NB4 (cell line): ENCODE measurements around the gene NLGN2.

Experiments
- DNase-seq: peaks from one replicate; pipeline ENCODE4 v3.0.0; 2010; ENCODE audit warnings: low read depth
- H3K4me3 ChIP-seq: one replicate; pipeline ENCODE4 v1.5.1; 2011; ENCODE audit warnings: mild to moderate bottlenecking, low read depth, low read length, moderate library complexity
- CTCF ChIP-seq: IDR thresholded peaks from one replicate; pipeline ENCODE4 v1.5.1; 2012; ENCODE audit warnings: low read depth, low read length
- MAX ChIP-seq: IDR thresholded peaks from 2 replicates; pipeline ENCODE4 v1.6.1; 2011; ENCODE audit warnings: low read depth, low read length
- MYC ChIP-seq: IDR thresholded peaks from 2 replicates; pipeline ENCODE4 v1.6.1; 2011; ENCODE audit warnings: low read depth, low read length
- POLR2A ChIP-seq: IDR thresholded peaks from 2 replicates; pipeline ENCODE4 v1.6.1; 2011; ENCODE audit warnings: mild to moderate bottlenecking; ENCODE audit not compliant: insufficient read length; ENCODE audit errors: extremely low read depth

Gene NLGN2

GRCh38 chr17:7442142-7442541 lies 34.5 kb downstream of the NLGN2 start:
- no peak overlapping the region for H3K4me3 ChIP-seq
- no peak for DNase-seq
- TF ChIP-seq MAX (no peak), CTCF (no peak), POLR2A (no peak), MYC (no peak)

- TF ChIP-seq CTCF, result no peak
- no peak for TF ChIP-seq MYC
- no peak for TF ChIP-seq MAX
- no peak for TF ChIP-seq POLR2A
- H3K4me3 ChIP-seq, result no peak overlapping the region
- DNase-seq, result no peak
Observed at GRCh38 chr17:7443499-7444485, 36.1 kb downstream of the NLGN2 start.

GRCh38 chr17:7444682-7445618 lies 37.3 kb downstream of the NLGN2 start, which contains the start of gene CHRNB1:
Gene CHRNB1 (plus strand): TSS chr17:7445061. CDS start chr17:7445128, 67 bp downstream.
- no peak for DNase-seq
- H3K4me3 ChIP-seq, result no peak within 1 kb of the TSS
- no peak for TF ChIP-seq POLR2A
- TF ChIP-seq MYC, result no peak
- TF ChIP-seq CTCF, result no peak
- TF ChIP-seq MAX, result no peak

GRCh38 chr17:7445619-7445968 lies 37.9 kb downstream of the NLGN2 start:
- H3K4me3 ChIP-seq, result no peak overlapping the region
- no peak for DNase-seq
- TF ChIP-seq MAX (no peak), POLR2A (no peak), CTCF (no peak), MYC (no peak)

GRCh38 chr17:7448461-7448860 lies 40.8 kb downstream of the NLGN2 start:
- no peak overlapping the region for H3K4me3 ChIP-seq
- no peak for DNase-seq
- TF ChIP-seq POLR2A (no peak), MAX (no peak), MYC (no peak), CTCF (no peak)
